Stimulated activated CD4-positive, alpha-beta T cell treated with anti-CD3 and anti-CD28 coated beads, Interleukin-4, amount 100 ng/mL, for 24 hours (primary cell): Measurements from ENCODE around the gene CXCL12.

Source experiments
- DNase-seq: peaks from one replicate; pipeline ENCODE4 v3.0.0-alpha.2; 2020

CXCL12 gene

DNA sequence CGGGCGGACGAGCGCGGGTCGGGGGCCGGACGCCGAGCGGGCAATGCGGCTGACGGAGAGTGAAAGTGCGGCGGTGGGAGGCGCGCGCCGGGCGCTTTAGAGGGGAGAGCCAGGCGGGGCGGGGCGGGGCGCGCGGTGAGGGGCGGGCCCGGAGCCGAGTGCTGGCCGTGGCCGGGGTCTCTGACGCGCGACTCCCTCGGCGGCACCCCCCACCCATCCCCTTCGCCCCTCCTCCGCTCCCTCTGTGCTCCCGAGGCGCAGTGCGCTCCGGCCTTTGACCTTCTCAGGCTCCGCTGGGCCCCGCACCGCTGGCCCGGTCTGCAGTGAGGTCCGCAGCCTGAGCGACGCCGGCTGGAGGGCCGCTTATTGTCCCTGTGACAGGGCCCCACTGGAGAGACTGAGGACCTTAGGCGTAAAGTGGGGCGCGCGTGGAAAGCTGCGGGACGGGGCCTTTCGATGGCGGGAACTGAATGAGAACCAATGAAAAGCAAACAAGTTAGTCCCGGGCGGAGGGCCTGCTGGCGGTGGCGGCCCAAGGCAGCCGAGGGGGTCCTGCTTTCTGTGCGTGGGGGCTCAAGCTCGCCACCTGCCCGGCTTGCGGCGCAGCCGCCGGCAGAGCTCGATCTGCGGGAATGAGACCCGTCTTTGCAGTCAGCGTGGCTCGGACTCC, at the start of gene CXCL12:
TSS of gene CXCL12 (minus strand) at position 72 of the 670 bp plus-strand sequence. CDS start 92 bp downstream, outside the sequence.
- no peak for DNase-seq

DNA sequence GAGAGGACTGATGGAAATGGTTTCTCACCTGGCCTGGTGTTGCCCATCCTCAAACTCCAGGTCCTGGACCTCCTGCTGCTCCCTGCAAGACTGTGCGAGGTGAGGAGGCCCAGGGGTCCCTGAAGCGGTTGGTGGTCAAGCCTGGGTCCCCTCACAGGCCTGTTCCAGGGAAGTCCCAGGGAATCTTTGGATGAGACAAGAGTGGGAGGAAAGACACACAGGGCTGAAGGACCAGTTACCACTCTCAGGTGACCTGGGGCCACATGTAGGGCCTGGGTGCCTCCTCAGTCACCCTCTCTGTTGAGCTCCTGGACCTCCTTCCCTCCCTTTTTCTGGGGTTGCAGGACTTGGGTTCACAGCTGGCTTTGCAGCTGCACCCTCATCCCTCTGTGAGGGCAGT, 42.6 kb upstream of the CXCL12 start:
- DNase-seq = no peak

- no peak for DNase-seq
These were observed 42.1 kb upstream of the CXCL12 start for GRCh38 chr10:44427037-44427436.

- DNase-seq = no peak
These were observed 41.5 kb upstream of the CXCL12 start for GRCh38 chr10:44426247-44427034.

- DNase-seq = no peak
These were observed 40.6 kb upstream of the CXCL12 start for GRCh38 chr10:44425466-44425865.

GRCh38 chr10:44424957-44425356, 40.1 kb upstream of the CXCL12 start:
- DNase-seq = no peak

DNA sequence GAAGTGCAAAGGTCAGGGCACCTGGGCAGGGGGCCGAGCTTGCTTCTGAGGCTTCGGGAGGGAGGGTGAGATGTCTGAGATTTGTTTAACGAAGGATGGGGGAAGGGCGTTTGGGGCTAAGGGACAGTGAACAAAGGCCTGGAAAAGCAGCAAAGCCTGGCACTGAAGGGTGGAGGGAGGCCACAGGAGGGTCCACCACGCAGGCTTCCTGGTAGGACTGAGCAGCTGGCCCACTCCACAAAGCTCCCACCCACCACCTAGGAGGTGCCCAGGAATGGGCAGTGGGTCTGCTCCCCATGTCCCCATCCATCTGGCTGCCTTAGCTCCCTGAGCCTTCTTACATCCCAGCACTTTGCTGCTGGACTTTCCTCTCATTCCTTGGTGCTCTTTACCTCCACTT, 39.4 kb upstream of the CXCL12 start:
- no peak for DNase-seq

DNA sequence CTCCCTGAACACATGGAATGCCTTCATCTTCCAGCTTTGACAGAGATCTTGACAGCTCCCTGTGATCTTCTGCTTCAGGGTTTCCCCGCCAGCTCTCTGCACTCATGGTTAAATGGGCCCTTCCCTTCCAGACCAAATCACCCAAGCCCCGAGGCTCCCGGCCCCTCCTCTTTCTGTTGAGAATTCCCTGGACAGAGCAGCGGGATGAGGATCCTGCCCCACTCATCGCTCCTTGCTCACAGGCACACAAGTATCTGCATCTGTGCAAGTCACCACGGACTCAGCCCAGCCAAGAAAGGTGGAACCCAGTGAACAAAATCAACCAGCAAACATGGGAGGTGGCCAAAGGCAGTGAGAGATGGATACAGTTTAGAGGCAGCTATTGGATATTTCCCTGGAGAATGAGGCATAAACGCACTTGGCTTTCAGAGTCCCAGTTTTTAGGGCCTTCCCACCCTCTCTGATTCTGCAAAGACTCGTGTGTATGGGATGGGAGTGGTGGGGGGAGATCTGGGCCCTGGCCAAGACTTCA, 37.7 kb upstream of the CXCL12 start:
- no peak for DNase-seq

DNA sequence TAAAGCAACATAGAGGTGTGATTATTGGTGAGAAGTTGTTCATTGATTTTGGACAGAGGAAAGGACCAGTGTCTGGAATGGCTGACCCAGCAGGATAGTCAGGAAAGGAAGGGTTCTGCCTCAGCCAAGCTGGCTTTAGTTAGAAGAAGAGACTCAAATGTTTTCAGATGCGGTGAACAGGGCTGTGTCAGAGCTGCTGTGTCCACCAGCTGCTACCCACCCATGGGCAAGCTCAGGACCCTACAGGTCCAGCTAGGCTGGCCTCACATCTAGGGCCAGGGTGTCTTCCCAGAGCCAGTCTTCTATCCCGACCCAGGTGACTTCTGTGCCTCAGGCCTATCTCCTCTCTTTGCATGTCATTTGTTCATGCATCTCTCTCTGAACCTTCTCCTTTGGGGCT, 37.3 kb upstream of the CXCL12 start:
- no peak for DNase-seq

GRCh38 chr10:44419790-44420549, 35.1 kb upstream of the CXCL12 start:
- DNase-seq = no peak

- DNase-seq = no peak
These were observed 33.7 kb upstream of the CXCL12 start for GRCh38 chr10:44418637-44419036.

GRCh38 chr10:44417761-44418160, 32.9 kb upstream of the CXCL12 start:
- no peak for DNase-seq

DNA sequence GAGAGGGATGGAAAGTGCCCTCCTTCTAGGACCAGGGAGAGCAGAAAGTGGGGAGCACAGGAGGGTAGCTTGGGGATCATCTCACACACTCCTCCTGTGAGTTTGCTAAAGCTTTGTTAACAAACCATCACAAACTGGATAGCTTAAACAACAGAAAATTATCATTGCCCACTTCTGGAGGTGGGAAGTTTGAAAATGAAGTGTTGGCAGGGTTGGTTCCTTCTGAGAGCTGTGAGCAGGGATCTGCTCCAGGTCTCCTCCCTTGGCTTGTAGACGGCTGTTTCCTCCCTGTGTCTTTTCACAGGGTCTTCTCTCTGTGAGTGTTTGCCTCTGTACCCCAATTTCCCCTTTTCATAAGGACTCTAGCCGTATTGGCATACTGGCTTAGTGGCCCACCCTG, 32.0 kb upstream of the CXCL12 start:
- no peak for DNase-seq

GRCh38 chr10:44416021-44416771, 31.3 kb upstream of the CXCL12 start:
- no peak for DNase-seq

- DNase-seq = no peak
These were observed 30.2 kb upstream of the CXCL12 start for GRCh38 chr10:44415121-44415520.

- DNase-seq = no peak
These were observed 28.5 kb upstream of the CXCL12 start for GRCh38 chr10:44413416-44413815.

DNA sequence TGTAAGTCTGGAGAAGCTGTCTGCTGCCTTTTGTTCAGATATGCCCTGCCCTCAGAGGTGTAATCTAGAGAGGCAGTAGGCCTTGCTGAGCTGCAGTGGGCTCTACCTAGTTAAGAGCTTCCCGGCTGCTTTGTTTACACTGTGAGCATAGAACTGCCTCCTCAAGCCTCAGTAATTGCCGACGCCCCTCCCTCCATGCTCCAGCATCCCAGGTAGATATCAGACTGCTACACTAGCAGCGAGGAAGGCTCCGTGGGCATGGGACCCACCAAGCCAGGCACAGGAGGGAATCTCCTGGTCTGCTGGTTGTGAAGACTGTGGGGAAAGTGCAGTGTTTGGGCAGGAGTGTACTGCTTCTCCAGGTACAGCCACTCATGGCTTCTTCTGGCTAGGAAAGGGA, 26.4 kb upstream of the CXCL12 start:
- DNase-seq = no peak

- no peak for DNase-seq
These were observed 20.0 kb upstream of the CXCL12 start for GRCh38 chr10:44404741-44405437.

GRCh38 chr10:44402465-44403195, 17.7 kb upstream of the CXCL12 start:
- no peak for DNase-seq

GRCh38 chr10:44400541-44400940, 15.6 kb upstream of the CXCL12 start:
- no peak for DNase-seq
